Type B pancreatic cell (in vitro differentiated cells): Measurements from ENCODE around the gene AP4B1. TPM values are rescaled to one million over a fixed set of nuclear protein-coding genes. Genes with fewer than 3 reads are reported as not detected.
A peak's percentile ranks its signal among the peaks of the same experiment; 100 is the strongest.
"Not testable (repeated sequence)": the region's sequence is repeated elsewhere in the genome, so short reads cannot be mapped to it uniquely, and the experiment has no call there.

ENCODE experiments used
- DNase-seq: peaks from one replicate; pipeline ENCODE4 v3.0.0; 2021; ENCODE audit warnings: mixed read lengths; ENCODE audit not compliant: unreplicated experiment; ENCODE audit errors: extremely low spot score
- H3K27ac Mint-ChIP-seq: 2 replicates; pipeline ENCODE4 v1.8.0; 2021; ENCODE audit warnings: mild to moderate bottlenecking, mixed read lengths
- H3K27me3 Mint-ChIP-seq: 2 replicates; pipeline ENCODE4 v1.8.0; 2021; ENCODE audit warnings: mixed read lengths
- H3K36me3 Mint-ChIP-seq: 2 replicates; pipeline ENCODE4 v1.8.0; 2021; ENCODE audit warnings: mixed read lengths
- H3K4me1 Mint-ChIP-seq: one replicate; pipeline ENCODE4 v1.8.0; 2021; ENCODE audit warnings: mixed read lengths; ENCODE audit not compliant: unreplicated experiment
- H3K4me3 Mint-ChIP-seq: 2 replicates; pipeline ENCODE4 v1.8.0; 2021; ENCODE audit warnings: mild to moderate bottlenecking, mixed read lengths
- H3K9me3 Mint-ChIP-seq: 2 replicates; pipeline ENCODE4 v1.8.0; 2021; ENCODE audit warnings: mixed read lengths
- CTCF ChIP-seq: fragments of 200-600 bp; sonication (generic); conservative IDR thresholded peaks from 2 replicates; pipeline ENCODE4 v1.5.0; 2021; ENCODE audit warnings: antibody characterized with exemption, mild to moderate bottlenecking
- total RNA-seq: library from RNA; stranded (reverse); gene quantifications from 2 replicates; pipeline ENCODE4 v1.2.1, GENCODE V29; 2021; ENCODE audit warnings: low replicate concordance

The AP4B1 gene
- total RNA-seq, 1 donor from 2014 or later = 22.4 TPM

DNA sequence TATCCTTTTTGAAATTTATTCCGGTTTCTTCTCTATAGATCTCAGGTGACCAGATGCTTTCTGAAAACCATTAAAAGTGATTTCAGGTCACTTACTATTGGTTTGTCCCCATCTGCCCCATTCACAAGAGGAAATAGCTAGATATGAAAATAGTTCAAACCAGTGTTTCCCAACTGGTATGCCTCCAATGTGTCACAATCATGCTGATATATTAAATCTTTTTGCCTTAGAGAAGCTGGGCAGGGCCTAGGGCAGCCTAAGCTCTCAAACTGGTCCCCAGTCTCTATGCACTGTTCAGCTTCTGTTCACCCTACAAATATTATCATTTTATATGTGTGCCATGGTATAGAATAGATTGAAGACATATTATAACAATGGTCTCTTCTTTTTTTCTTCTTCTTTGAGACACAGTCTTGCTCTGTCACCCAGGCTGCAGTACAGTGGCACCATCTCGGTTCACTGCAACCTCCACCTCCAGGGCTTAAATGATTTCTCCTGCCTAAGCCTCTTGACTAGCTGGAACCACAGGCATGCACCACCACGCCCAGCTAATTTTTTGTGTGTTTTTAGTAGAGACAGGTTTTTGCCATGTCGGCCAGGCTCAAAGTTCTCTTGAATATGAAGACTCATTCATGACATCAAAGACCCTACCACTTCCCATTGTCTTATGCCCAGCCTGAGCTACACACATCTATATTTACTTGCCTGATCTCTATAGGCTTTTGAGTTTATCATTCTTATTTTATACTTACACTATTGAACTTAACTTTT lies 48.8 kb downstream of the AP4B1 start:
- no peaks in the 10 kb centered on the region for H3K9me3 Mint-ChIP-seq

DNA sequence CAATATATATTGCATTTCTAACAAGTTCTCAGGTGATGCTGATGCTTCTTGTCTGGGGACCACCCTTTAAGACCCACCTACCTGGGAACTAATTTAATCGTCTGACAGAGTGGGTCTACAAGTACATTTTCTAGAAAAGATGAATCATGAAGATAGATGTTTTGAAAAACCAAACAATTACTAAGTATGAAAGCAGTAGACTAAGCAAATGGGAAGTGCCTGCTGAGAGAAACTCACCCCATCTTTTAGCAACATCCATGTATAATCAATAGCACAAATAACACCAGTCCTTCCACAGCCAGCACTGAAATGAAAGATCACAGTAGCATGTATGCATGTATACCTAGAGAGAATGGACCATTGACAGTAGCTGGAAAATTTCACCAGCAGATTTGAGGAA lies 50.4 kb downstream of the AP4B1 start:
- Mint-ChIP-seq H3K27me3 (no peaks in the 10 kb centered on the region), H3K4me1 (no peaks in the 10 kb centered on the region), H3K27ac (no peak overlapping the region), H3K36me3 (no peaks in the 10 kb centered on the region), H3K9me3 (no peaks in the 10 kb centered on the region), H3K4me3 (no peak overlapping the region)
- no peak for DNase-seq
- no peak for TF ChIP-seq CTCF

More for the DNA sequence above, 48.8 kb downstream of the AP4B1 start:
- TF ChIP-seq CTCF = no peak
- no peak for DNase-seq
- no peaks in the 10 kb centered on the region for H3K27me3 Mint-ChIP-seq
- H3K27ac Mint-ChIP-seq = peak overlapping the region; percentile 24
- H3K36me3 Mint-ChIP-seq = no peaks in the 10 kb centered on the region
- H3K4me1 Mint-ChIP-seq = no peaks in the 10 kb centered on the region
- no peak overlapping the region for H3K4me3 Mint-ChIP-seq

DNA sequence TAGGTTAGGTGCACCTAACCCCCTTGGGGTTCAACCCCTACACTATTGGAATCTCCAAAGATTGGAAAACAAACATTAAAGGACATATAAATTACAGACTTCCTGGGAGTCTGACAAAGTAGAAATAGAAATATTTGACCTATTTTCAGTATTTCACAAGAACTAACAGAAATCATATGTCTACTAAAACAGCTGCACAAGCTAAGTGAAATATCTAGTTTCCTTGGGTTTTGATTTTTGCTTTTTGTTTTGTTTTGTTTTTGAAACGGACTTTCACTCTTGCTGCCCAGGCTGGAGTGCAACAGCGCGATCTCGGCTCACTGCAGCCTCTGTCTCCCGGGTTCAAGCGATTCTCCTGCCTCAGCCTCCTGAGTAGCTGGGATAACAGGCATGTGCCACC lies 51.9 kb downstream of the AP4B1 start:
- not testable (repeated sequence) for DNase-seq, H3K4me1 Mint-ChIP-seq, H3K4me3 Mint-ChIP-seq, H3K27ac Mint-ChIP-seq, H3K36me3 Mint-ChIP-seq, H3K9me3 Mint-ChIP-seq, H3K27me3 Mint-ChIP-seq

GRCh38 chr1:113850127-113850796 lies 54.3 kb downstream of the AP4B1 start:
- Mint-ChIP-seq H3K36me3 (no peaks in the 10 kb centered on the region), H3K4me3 (no peak overlapping the region), H3K27ac (no peak overlapping the region), H3K4me1 (no peaks in the 10 kb centered on the region), H3K27me3 (no peaks in the 10 kb centered on the region), H3K9me3 (no peaks in the 10 kb centered on the region)
- TF ChIP-seq CTCF = no peak
- no peak for DNase-seq

DNA sequence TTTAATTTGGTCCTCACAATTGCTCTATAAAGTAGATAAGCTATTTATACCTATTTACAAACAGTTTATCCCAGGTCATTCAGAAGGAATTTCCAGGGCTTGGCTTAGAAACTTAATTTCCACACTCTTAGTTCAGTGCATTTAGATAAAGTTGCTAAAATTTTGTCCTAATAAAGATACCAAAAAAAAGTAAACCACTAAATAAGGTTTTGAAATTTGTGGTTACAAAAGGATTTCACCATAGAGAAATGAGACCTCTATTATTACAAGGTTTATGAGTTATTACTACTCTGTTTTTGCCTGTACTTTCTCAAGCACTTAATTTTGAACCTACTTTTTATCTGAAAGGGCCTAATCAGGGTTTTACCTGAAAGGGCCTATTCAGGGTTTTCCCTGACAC lies 55.5 kb downstream of the AP4B1 start:
- no peaks in the 10 kb centered on the region for H3K27me3 Mint-ChIP-seq
- no peaks in the 10 kb centered on the region for H3K36me3 Mint-ChIP-seq

More for the DNA sequence above, 55.5 kb downstream of the AP4B1 start:
- H3K4me1 Mint-ChIP-seq = no peaks in the 10 kb centered on the region
- no peak for TF ChIP-seq CTCF
- no peak overlapping the region for H3K27ac Mint-ChIP-seq
- H3K9me3 Mint-ChIP-seq = no peaks in the 10 kb centered on the region
- DNase-seq = no peak
- no peak overlapping the region for H3K4me3 Mint-ChIP-seq
